Endothelial cell of umbilical vein (primary cell): ENCODE results near the gene SIKE1. TPM values are rescaled to one million over a fixed set of nuclear protein-coding genes. Genes with fewer than 3 reads are reported as not detected.

Experiments used
- BruUV-seq: library from RNA; stranded (reverse); fragments of 400-500 nt; replicated peaks from 2 replicates; lab custom pipeline; 2021; lab: Mats Ljungman, UMichigan
- CTCF ChIA-PET: fragments of 300-600, 350-600 bp; sonication (Branson Sonifier 250); formaldehyde crosslinking; loops from one replicate; lab custom pipeline; 2021; ENCODE audit warnings: antibody characterized with exemption, inconsistent platforms; lab: Charles Lee
- POLR2A ChIA-PET: fragments of 300-600, 350-600 bp; sonication (Branson Sonifier 250); formaldehyde crosslinking; loops from one replicate; lab custom pipeline; 2021; ENCODE audit warnings: antibody characterized with exemption, inconsistent platforms; lab: Charles Lee
- DNase-seq: peaks from one replicate; pipeline ENCODE4 v3.0.0-alpha.2; 2011; ENCODE audit warnings: low read depth, low spot score
- FAIRE-seq: peaks from 2 replicates; lab custom pipeline; 2011; peaks lifted over from hg19 to GRCh38; lab: Jason Lieb, UNC
- H2AFZ ChIP-seq: 2 replicates; pipeline ENCODE4 v1.6.0; 2012; ENCODE audit warnings: low read depth, low read length, control low read depth, inconsistent platforms
- H3K27ac ChIP-seq: 2 replicates; pipeline ENCODE4 v1.5.1; 2011; ENCODE audit warnings: low read depth, mild to moderate bottlenecking, control low read depth, low read length, moderate library complexity; ENCODE audit not compliant: insufficient read depth
- H3K27me3 ChIP-seq, 2 experiments: 2 replicates each; pipeline versions ENCODE4 v1.6.0 to v1.6.1; 2011; ENCODE audit warnings: low read length in 2 of 2, mixed read lengths in 1 of 2; ENCODE audit not compliant: control insufficient read depth in 2 of 2, insufficient read depth in 2 of 2
- H3K36me3 ChIP-seq, 2 experiments: 2 replicates in 1 of 2; 3 replicates in 1 of 2; pipeline ENCODE4 v1.5.1; 2011; ENCODE audit warnings: low read length in 2 of 2, mild to moderate bottlenecking in 1 of 2, moderate library complexity in 1 of 2; ENCODE audit not compliant: control insufficient read depth in 2 of 2, insufficient read depth in 2 of 2; ENCODE audit errors: extremely low read depth in 1 of 2
- H3K4me1 ChIP-seq: 3 replicates; pipeline ENCODE4 v1.5.1; 2011; ENCODE audit warnings: mild to moderate bottlenecking, low read length; ENCODE audit not compliant: control insufficient read depth, insufficient read depth; ENCODE audit errors: extremely low read depth
- H3K4me2 ChIP-seq: 2 replicates; pipeline ENCODE4 v1.6.1; 2011; ENCODE audit warnings: low read length, control low read depth, mixed read lengths; ENCODE audit not compliant: insufficient read depth
- H3K4me3 ChIP-seq, 3 experiments: fragments of 200-600 bp in 1 of 3; sonication (generic), shearing (Covaris generic) in 1 of 3; replicated peaks in 1 of 3; 2 replicates each; pipeline ENCODE4 v1.5.1; 2011 to 2016; ENCODE audit warnings: control low read depth in 3 of 3, low read length in 3 of 3, mild to moderate bottlenecking in 2 of 3, inconsistent platforms in 1 of 3, low read depth in 1 of 3, moderate library complexity in 1 of 3; ENCODE audit not compliant: insufficient read depth in 1 of 3
- H3K79me2 ChIP-seq: 2 replicates; pipeline ENCODE4 v1.6.0; 2012; ENCODE audit warnings: low read length, inconsistent platforms; ENCODE audit not compliant: control insufficient read depth, insufficient read depth
- H3K9ac ChIP-seq: replicated peaks from 2 replicates; pipeline ENCODE3; 2011; ENCODE audit warnings: low read length, control low read depth; ENCODE audit not compliant: insufficient read depth; ENCODE audit errors: extremely low read depth
- H3K9me1 ChIP-seq: replicated peaks from 3 replicates; pipeline ENCODE4 v1.6.0; 2011; ENCODE audit warnings: mild to moderate bottlenecking, low read length; ENCODE audit not compliant: control insufficient read depth, insufficient read depth; ENCODE audit errors: extremely low read depth
- H3K9me3 ChIP-seq: replicated peaks from 2 replicates; pipeline ENCODE4 v1.5.1; 2012; ENCODE audit warnings: low read length, inconsistent platforms; ENCODE audit not compliant: control insufficient read depth, insufficient read depth
- H4K20me1 ChIP-seq: replicated peaks from 2 replicates; pipeline ENCODE3; 2011; ENCODE audit warnings: mild to moderate bottlenecking, low read length; ENCODE audit not compliant: control insufficient read depth, insufficient read depth; ENCODE audit errors: extremely low read depth
- EZH2 ChIP-seq: IDR thresholded peaks from 2 replicates; pipeline ENCODE4 v1.6.1; 2012; ENCODE audit warnings: borderline replicate concordance, low read depth, mild to moderate bottlenecking, moderate library complexity, low read length, inconsistent platforms; ENCODE audit not compliant: severe bottlenecking
- FOS ChIP-seq: IDR thresholded peaks from 2 replicates; pipeline ENCODE4 v1.6.1; 2011; ENCODE audit warnings: mild to moderate bottlenecking, low read length, moderate library complexity, borderline replicate concordance; ENCODE audit not compliant: insufficient read depth
- GATA2 ChIP-seq: IDR thresholded peaks from 2 replicates; pipeline ENCODE4 v1.7.0; 2011; ENCODE audit warnings: low read depth, mild to moderate bottlenecking, moderate library complexity, mixed read lengths, low read length; ENCODE audit not compliant: insufficient read length, insufficient read depth
- JUN ChIP-seq: IDR thresholded peaks from 2 replicates; pipeline ENCODE4 v1.6.1; 2011; ENCODE audit warnings: borderline replicate concordance, low read depth; ENCODE audit not compliant: insufficient read length, insufficient read depth
- MYC ChIP-seq: IDR thresholded peaks from one replicate; pipeline ENCODE4 v1.6.1; 2011; ENCODE audit warnings: mild to moderate bottlenecking, low read depth, low read length
- POLR2A ChIP-seq: IDR thresholded peaks from 2 replicates; pipeline ENCODE4 v1.6.1; 2012; ENCODE audit warnings: low read depth, mild to moderate bottlenecking, control low read depth, low read length
- POLR2AphosphoS5 ChIP-seq: IDR thresholded peaks from 2 replicates; pipeline ENCODE4 v1.6.1; 2012; ENCODE audit warnings: low read depth, mild to moderate bottlenecking, control low read depth, low read length, moderate library complexity; ENCODE audit not compliant: insufficient read depth
- dilution Hi-C: fragments of 300-500 bp; cut with MboI; formaldehyde crosslinking; loops from one replicate; pipeline ENCODE4 v1.15.0; 2019; ENCODE audit warnings: low sequenced_read_pairs; ENCODE audit not compliant: extremely low pct_ligation_motif_present
- intact Hi-C: fragments of 100-400 bp; cut with micrococcal nuclease; formaldehyde crosslinking; loops from one replicate; pipeline ENCODE4 v1.10.0; 2022
- polyA plus RNA-seq, 4 experiments: library from polyadenylated mRNA; depleted of rRNA in 3 of 4; stranded (reverse) in 3 of 4; unstranded in 1 of 4; fragments of >200 nt; gene quantifications; 2 replicates each; pipeline versions ENCODE4 v1.2.1 to v1.2.3, GENCODE V29; 2011 to 2012; ENCODE audit warnings: missing spikeins in 1 of 4
- total RNA-seq: library from RNA; stranded (reverse); gene quantifications from 2 replicates; pipeline ENCODE4 v1.2.3, GENCODE V29; 2021
- TF ChIP-seq, protein P1 (sequence below): IDR thresholded peaks from 2 replicates; pipeline ENCODE4 v1.6.1; 2011; ENCODE audit not compliant: insufficient read depth, insufficient read length
- TF ChIP-seq, protein P2 (sequence below), 2 donors: IDR thresholded peaks; 1 replicate in 1 of 2; 2 replicates in 1 of 2; pipeline ENCODE4 v1.5.1; 2011; ENCODE audit warnings: low read length in 2 of 2, mild to moderate bottlenecking in 2 of 2, moderate library complexity in 2 of 2, control low read depth in 1 of 2, inconsistent platforms in 1 of 2, low read depth in 1 of 2; ENCODE audit not compliant: insufficient read depth in 1 of 2; ENCODE audit errors: extremely low read depth in 1 of 2

Gene SIKE1
- total and polyA plus RNA-seq, 2 donors (not counting 3 experiments of a cell fraction or from before 2014, with no cell fraction given): 16.3 to 46.6 TPM

DNA sequence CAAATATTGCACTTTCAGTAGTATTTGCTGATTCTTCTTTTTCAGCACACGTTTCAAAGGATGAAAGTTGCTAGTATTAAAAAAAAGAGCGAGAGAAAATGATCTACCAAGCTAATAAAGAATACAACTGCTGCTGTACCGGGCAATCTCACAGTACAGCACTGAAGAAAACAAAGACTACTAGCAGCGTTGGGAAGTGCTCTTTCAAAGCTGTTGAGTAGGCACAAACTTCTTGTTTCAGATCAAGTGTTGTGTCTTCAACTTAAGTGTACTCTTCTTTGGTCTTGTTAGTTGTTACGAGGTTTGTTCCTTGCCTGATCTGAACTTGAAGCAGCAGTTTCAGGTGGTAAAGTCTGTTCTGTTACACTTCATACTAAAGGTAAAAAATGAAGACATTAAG is 30.6 kb downstream of the SIKE1 start:
- dilution Hi-C loops (no loop called here), intact Hi-C loops (loop anchor here (10.0 kb wide), 1 partner anchor 315 kb away; no protein-coding TSS in a partner anchor)
- no peak for DNase-seq
- Histone ChIP-seq H3K4me2 (no peak overlapping the region), H3K9me3 (no peaks in the 10 kb centered on the region), H3K79me2 (peaks cover 99% of the 10 kb centered on the region), H3K9ac (no peak overlapping the region), H4K20me1 (peaks cover 54% of the 10 kb centered on the region), H3K36me3 (peaks cover 7 to 35% of the 10 kb centered on the region in 2 experiments), H2AFZ (no peak overlapping the region), H3K27me3 (no peaks in the 10 kb centered on the region), H3K9me1 (no peaks in the 10 kb centered on the region), H3K4me3 (no peak overlapping the region), H3K4me1 (peaks cover 5% of the 10 kb centered on the region), H3K27ac (no peak overlapping the region)
- BruUV-seq: no TSS peak
- POLR2A ChIA-PET: no interaction called here
- TF ChIP-seq EZH2: no peak
- TF ChIP-seq, protein P1, sequence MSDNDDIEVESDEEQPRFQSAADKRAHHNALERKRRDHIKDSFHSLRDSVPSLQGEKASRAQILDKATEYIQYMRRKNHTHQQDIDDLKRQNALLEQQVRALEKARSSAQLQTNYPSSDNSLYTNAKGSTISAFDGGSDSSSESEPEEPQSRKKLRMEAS: no peak
- no peak for TF ChIP-seq FOS
- no peak for TF ChIP-seq MYC
- TF ChIP-seq POLR2AphosphoS5: no peak
- no peak for TF ChIP-seq POLR2A
- TF ChIP-seq GATA2: no peak
- no peak for TF ChIP-seq JUN
- TF ChIP-seq, protein P2, sequence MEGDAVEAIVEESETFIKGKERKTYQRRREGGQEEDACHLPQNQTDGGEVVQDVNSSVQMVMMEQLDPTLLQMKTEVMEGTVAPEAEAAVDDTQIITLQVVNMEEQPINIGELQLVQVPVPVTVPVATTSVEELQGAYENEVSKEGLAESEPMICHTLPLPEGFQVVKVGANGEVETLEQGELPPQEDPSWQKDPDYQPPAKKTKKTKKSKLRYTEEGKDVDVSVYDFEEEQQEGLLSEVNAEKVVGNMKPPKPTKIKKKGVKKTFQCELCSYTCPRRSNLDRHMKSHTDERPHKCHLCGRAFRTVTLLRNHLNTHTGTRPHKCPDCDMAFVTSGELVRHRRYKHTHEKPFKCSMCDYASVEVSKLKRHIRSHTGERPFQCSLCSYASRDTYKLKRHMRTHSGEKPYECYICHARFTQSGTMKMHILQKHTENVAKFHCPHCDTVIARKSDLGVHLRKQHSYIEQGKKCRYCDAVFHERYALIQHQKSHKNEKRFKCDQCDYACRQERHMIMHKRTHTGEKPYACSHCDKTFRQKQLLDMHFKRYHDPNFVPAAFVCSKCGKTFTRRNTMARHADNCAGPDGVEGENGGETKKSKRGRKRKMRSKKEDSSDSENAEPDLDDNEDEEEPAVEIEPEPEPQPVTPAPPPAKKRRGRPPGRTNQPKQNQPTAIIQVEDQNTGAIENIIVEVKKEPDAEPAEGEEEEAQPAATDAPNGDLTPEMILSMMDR (IDR thresholded peaks at IDR 0.05; ENCODE audit: extremely low read depth in 1 of 2, insufficient read depth in 1 of 2, low read depth in 1 of 2, low read length in 2 of 2): no peak
- no peak for FAIRE-seq
- CTCF ChIA-PET: no interaction called here
